AG10803 (cell line): ENCODE measurements around the gene GPS1.

Experiments used
- DNase-seq: peaks from one replicate; pipeline ENCODE4 v3.0.0; 2010; ENCODE audit warnings: low read depth
- H3K4me3 ChIP-seq: 2 replicates; pipeline ENCODE4 v1.5.1; 2011; ENCODE audit warnings: mild to moderate bottlenecking, low read length, control low read depth
- TF ChIP-seq, protein P1 (sequence below): conservative IDR thresholded peaks from 2 replicates; pipeline ENCODE4 v1.5.1; 2011; ENCODE audit warnings: mild to moderate bottlenecking, low read length, control low read depth, inconsistent platforms

The GPS1 gene

GRCh38 chr17:82105882-82106687 is 54.4 kb downstream of the GPS1 start:
- peak; percentile 39 for DNase-seq
- TF ChIP-seq, protein P1, sequence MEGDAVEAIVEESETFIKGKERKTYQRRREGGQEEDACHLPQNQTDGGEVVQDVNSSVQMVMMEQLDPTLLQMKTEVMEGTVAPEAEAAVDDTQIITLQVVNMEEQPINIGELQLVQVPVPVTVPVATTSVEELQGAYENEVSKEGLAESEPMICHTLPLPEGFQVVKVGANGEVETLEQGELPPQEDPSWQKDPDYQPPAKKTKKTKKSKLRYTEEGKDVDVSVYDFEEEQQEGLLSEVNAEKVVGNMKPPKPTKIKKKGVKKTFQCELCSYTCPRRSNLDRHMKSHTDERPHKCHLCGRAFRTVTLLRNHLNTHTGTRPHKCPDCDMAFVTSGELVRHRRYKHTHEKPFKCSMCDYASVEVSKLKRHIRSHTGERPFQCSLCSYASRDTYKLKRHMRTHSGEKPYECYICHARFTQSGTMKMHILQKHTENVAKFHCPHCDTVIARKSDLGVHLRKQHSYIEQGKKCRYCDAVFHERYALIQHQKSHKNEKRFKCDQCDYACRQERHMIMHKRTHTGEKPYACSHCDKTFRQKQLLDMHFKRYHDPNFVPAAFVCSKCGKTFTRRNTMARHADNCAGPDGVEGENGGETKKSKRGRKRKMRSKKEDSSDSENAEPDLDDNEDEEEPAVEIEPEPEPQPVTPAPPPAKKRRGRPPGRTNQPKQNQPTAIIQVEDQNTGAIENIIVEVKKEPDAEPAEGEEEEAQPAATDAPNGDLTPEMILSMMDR, result peak; percentile 40
- no peak overlapping the region for H3K4me3 ChIP-seq

- TF ChIP-seq, protein P1, result no peak
- DNase-seq, result no peak
- H3K4me3 ChIP-seq, result no peak overlapping the region
Measured at GRCh38 chr17:82106688-82107305, 55.1 kb downstream of the GPS1 start.
